Transverse colon (tissue), 4 donors: ENCODE results near the gene ACACA. TPM values are rescaled to one million over a fixed set of nuclear protein-coding genes. Genes with fewer than 3 reads are reported as not detected.

Experiments
- DNase-seq: peaks from one replicate; pipeline ENCODE4 v3.0.0-alpha.2; 2019
- H3K27ac ChIP-seq, 4 donors: fragments of 200-600 bp; sonication (generic); 2 replicates each; pipeline ENCODE4 v1.5.1; 2016 to 2018; ENCODE audit warnings: inconsistent platforms in 4 of 4
- H3K27me3 ChIP-seq: fragments of 200-600 bp; sonication (generic); 2 replicates; pipeline ENCODE4 v1.5.1; 2017; ENCODE audit warnings: inconsistent platforms
- H3K36me3 ChIP-seq, 4 donors: fragments of 200-600 bp; sonication (generic); 2 replicates each; pipeline ENCODE4 v1.5.1; 2017 to 2019; ENCODE audit warnings: inconsistent platforms in 4 of 4
- H3K4me1 ChIP-seq, 4 donors: fragments of 200-600 bp; sonication (generic); 2 replicates each; pipeline ENCODE4 v1.5.1; 2017 to 2020; ENCODE audit warnings: inconsistent platforms in 4 of 4
- H3K4me3 ChIP-seq, 4 donors: fragments of 200-600 bp; sonication (generic); 1 replicate in 1 of 4; 2 replicates in 3 of 4; pipeline versions ENCODE4 v1.5.1 to v1.6.1; 2017 to 2019; ENCODE audit warnings: inconsistent platforms in 4 of 4
- H3K9me3 ChIP-seq, 2 donors: fragments of 200-600 bp; sonication (generic); 2 replicates each; pipeline ENCODE4 v1.5.1; 2017 to 2019; ENCODE audit warnings: inconsistent platforms in 2 of 2
- CTCF ChIP-seq, 5 experiments: fragments of 200-600 bp in 3 of 5; fragments of 450-650 bp in 2 of 5; sonication (generic) in 3 of 5; IDR thresholded peaks; 1 replicate in 2 of 5; 2 replicates in 3 of 5; pipeline ENCODE4 v1.5.1; 2016 to 2017; ENCODE audit warnings: antibody characterized with exemption in 5 of 5, inconsistent platforms in 3 of 5, mild to moderate bottlenecking in 2 of 5, moderate library complexity in 1 of 5
- EP300 ChIP-seq: sonication (generic); formaldehyde crosslinking; IDR thresholded peaks from one replicate; pipeline ENCODE4 v1.6.1; 2017; ENCODE audit warnings: antibody characterized with exemption, low read depth
- POLR2A ChIP-seq: fragments of 450-650 bp; IDR thresholded peaks from one replicate; pipeline ENCODE4 v1.6.1; 2016; ENCODE audit warnings: antibody characterized with exemption, mild to moderate bottlenecking, moderate library complexity
- POLR2AphosphoS5 ChIP-seq, 3 donors: sonication (generic); formaldehyde crosslinking; IDR thresholded peaks; one replicate each; pipeline ENCODE4 v1.6.1; 2016; ENCODE audit warnings: antibody characterized with exemption in 3 of 3
- WGBS, 2 donors: methylation state at CpG; one replicate each; pipeline ENCODE4 v1.1.5; 2018; ENCODE audit warnings: low coverage in 1 of 2; 5-methylcytosine and 5-hydroxymethylcytosine counted together
- in situ Hi-C, 4 donors: fragments of 200-750 bp; cut with MboI; loops; one replicate each; pipeline versions ENCODE4 v1.15.0 to v1.15.1; 2017; ENCODE audit warnings: low sequenced_read_pairs in 3 of 4, low pct_ligation_motif_present in 1 of 4, low pct_unique_long_range_greater_than_20kb in 1 of 4
- intact Hi-C: fragments of 100-400 bp; cut with DNase I; formaldehyde crosslinking; loops from one replicate; pipeline ENCODE4 v1.15.1; 2023; ENCODE audit warnings: low total_unique reads
- total RNA-seq, 4 donors: library from RNA; depleted of rRNA; stranded (reverse); fragments of >200 nt; gene quantifications; one replicate each; pipeline ENCODE4 v1.1.0, GENCODE V29; 2016

The ACACA gene
- total RNA-seq, 4 donors from 2014 or later = 21.7 to 173 (median 23.9) TPM

GRCh38 chr17:37206299-37206698 is 200.3 kb downstream of the ACACA start:
- in situ Hi-C loops = loop anchor here in 1 of 4 donors (25.0 kb wide), 1 partner anchor 94 kb away; no protein-coding TSS in a partner anchor
- TF ChIP-seq EP300 = no peak
- TF ChIP-seq CTCF (IDR thresholded peaks at IDR 0.05) = no peak
- TF ChIP-seq POLR2A = no peak
- no peak for TF ChIP-seq POLR2AphosphoS5 (IDR thresholded peaks at IDR 0.05)

GRCh38 chr17:37200497-37200896 is 206.1 kb downstream of the ACACA start:
- Histone ChIP-seq H3K27ac (no peak overlapping the region), H3K9me3 (no peaks in the 10 kb centered on the region), H3K4me3 (no peak overlapping the region), H3K27me3 (no peaks in the 10 kb centered on the region), H3K4me1 (no peaks in the 10 kb centered on the region), H3K36me3 (peaks cover 0 to 19% (median 6%) of the 10 kb centered on the region in 4 donors)
- WGBS, 2 donors = 86 to 96% methylated on average over 2 of the region's 2 CpGs
- in situ Hi-C loops = loop anchor here in 1 of 4 donors (25.0 kb wide), 1 partner anchor 88 kb away; no protein-coding TSS in a partner anchor
- no peak for DNase-seq
- intact Hi-C loops = no loop called here
- TF ChIP-seq CTCF (IDR thresholded peaks at IDR 0.05) (no peak), POLR2AphosphoS5 (IDR thresholded peaks at IDR 0.05) (no peak), POLR2A (no peak), EP300 (no peak)

More at GRCh38 chr17:37206299-37206698, 200.3 kb downstream of the ACACA start:
- DNase-seq = no peak
- H3K27ac ChIP-seq = no peak overlapping the region
- intact Hi-C loops = no loop called here
- peaks cover 0 to 17% (median 5%) of the 10 kb centered on the region in 4 donors for H3K36me3 ChIP-seq
- no peak overlapping the region for H3K4me3 ChIP-seq
- H3K9me3 ChIP-seq = no peaks in the 10 kb centered on the region
- H3K27me3 ChIP-seq = no peaks in the 10 kb centered on the region
- no peaks in the 10 kb centered on the region for H3K4me1 ChIP-seq

GRCh38 chr17:37197336-37197735 is 209.3 kb downstream of the ACACA start:
- 97% methylated on average over 2 of the region's 2 CpGs; no CpG with 5 or more reads in 1 of the 2 donors for WGBS, 2 donors
- in situ Hi-C loops (loop anchor here in 1 of 4 donors (25.0 kb wide), 1 partner anchor 560 kb away; no protein-coding TSS in a partner anchor), intact Hi-C loops (no loop called here)
- Histone ChIP-seq H3K4me1 (no peaks in the 10 kb centered on the region), H3K36me3 (peaks cover 0 to 14% (median 6%) of the 10 kb centered on the region in 4 donors), H3K27ac (no peak overlapping the region), H3K27me3 (no peaks in the 10 kb centered on the region), H3K4me3 (no peak overlapping the region), H3K9me3 (no peaks in the 10 kb centered on the region)
- DNase-seq = no peak
- TF ChIP-seq EP300 (no peak), POLR2A (no peak), POLR2AphosphoS5 (IDR thresholded peaks at IDR 0.05) (no peak)

GRCh38 chr17:37194208-37194607 is 212.4 kb downstream of the ACACA start:
- in situ Hi-C loops = loop anchor here in 1 of 4 donors (25.0 kb wide), 1 partner anchor 557 kb away; no protein-coding TSS in a partner anchor
- Histone ChIP-seq H3K4me3 (no peak overlapping the region), H3K4me1 (no peaks in the 10 kb centered on the region), H3K27ac (no peak overlapping the region), H3K36me3 (peaks cover 0 to 29% (median 10%) of the 10 kb centered on the region in 4 donors), H3K27me3 (no peaks in the 10 kb centered on the region), H3K9me3 (no peaks in the 10 kb centered on the region)
- no peak for DNase-seq
- intact Hi-C loops = no loop called here
- no peak for TF ChIP-seq POLR2AphosphoS5 (IDR thresholded peaks at IDR 0.05)
- no peak for TF ChIP-seq EP300
- WGBS, 2 donors = 80 to 100% methylated on average over 1 of the region's 1 CpG

GRCh38 chr17:37191219-37191618 is 215.4 kb downstream of the ACACA start:
- H3K27me3 ChIP-seq = no peaks in the 10 kb centered on the region
- in situ Hi-C loops (loop anchor here in 1 of 4 donors (25.0 kb wide), 1 partner anchor 554 kb away; no protein-coding TSS in a partner anchor), intact Hi-C loops (no loop called here)
- H3K36me3 ChIP-seq = peaks cover 0 to 39% (median 11%) of the 10 kb centered on the region in 4 donors
- no peak overlapping the region for H3K4me3 ChIP-seq
- no peak overlapping the region for H3K27ac ChIP-seq
- WGBS, 2 donors = 97 to 100% methylated on average over 2 of the region's 2 CpGs
- H3K4me1 ChIP-seq = no peaks in the 10 kb centered on the region
- H3K9me3 ChIP-seq = no peaks in the 10 kb centered on the region
- no peak for TF ChIP-seq POLR2A
- TF ChIP-seq CTCF (IDR thresholded peaks at IDR 0.05) = no peak
- no peak for TF ChIP-seq EP300
- DNase-seq = no peak
